Anterior cingulate cortex (tissue), 58 donors: ENCODE data around the gene RHBDD1.

ENCODE experiments used
- DNase-seq, 58 donors: peaks; one replicate each; lab custom pipeline; 2025; lab: John Stamatoyannopoulos, UW

RHBDD1 gene

GRCh38 chr2:226973816-226974215 lies 138.0 kb downstream of the RHBDD1 start:
- DNase-seq, result no peak

- DNase-seq, result no peak
Observed at GRCh38 chr2:226977775-226978190, 141.9 kb downstream of the RHBDD1 start.

- DNase-seq, result no peak
Observed at GRCh38 chr2:226978300-226978699, 142.4 kb downstream of the RHBDD1 start.

- DNase-seq, result peak in 26 of 58 donors; percentile 4 to 55 (median 30)
Observed at GRCh38 chr2:226979004-226979403, 143.2 kb downstream of the RHBDD1 start.

- no peak for DNase-seq
Observed at GRCh38 chr2:226981791-226982326, 146.0 kb downstream of the RHBDD1 start.

- peak in 8 of 58 donors; percentile 7 to 33 (median 14) for DNase-seq
Observed at GRCh38 chr2:226983895-226984749, 148.3 kb downstream of the RHBDD1 start.

- peak in 39 of 58 donors; percentile 15 to 85 (median 43) for DNase-seq
Observed at GRCh38 chr2:226984750-226985582, 149.1 kb downstream of the RHBDD1 start.

- peak in 1 of 58 donors; percentile 14 for DNase-seq
Observed at GRCh38 chr2:226985583-226985946, 149.7 kb downstream of the RHBDD1 start.

- no peak for DNase-seq
Observed at GRCh38 chr2:226991663-226992062, 155.8 kb downstream of the RHBDD1 start.

GRCh38 chr2:226993171-226993570 lies 157.3 kb downstream of the RHBDD1 start:
- DNase-seq, result no peak

- DNase-seq, result peak in 1 of 58 donors; percentile 16
Observed at GRCh38 chr2:226994775-226995174, 158.9 kb downstream of the RHBDD1 start.

GRCh38 chr2:226995625-226996041 lies 159.8 kb downstream of the RHBDD1 start:
- peak in 9 of 58 donors; percentile 3 to 26 (median 11) for DNase-seq

GRCh38 chr2:226999661-227000060 lies 163.8 kb downstream of the RHBDD1 start:
- peak in 1 of 58 donors; percentile 13 for DNase-seq

GRCh38 chr2:227000123-227000522 lies 164.3 kb downstream of the RHBDD1 start:
- DNase-seq, result no peak

GRCh38 chr2:227004482-227004881 lies 168.6 kb downstream of the RHBDD1 start:
- DNase-seq, result no peak

- DNase-seq, result peak in 1 of 58 donors; percentile 5
Observed at GRCh38 chr2:227006189-227006897, 170.5 kb downstream of the RHBDD1 start.

GRCh38 chr2:227007148-227007547 lies 171.3 kb downstream of the RHBDD1 start:
- peak in 4 of 58 donors; percentile 6 to 19 (median 12) for DNase-seq

GRCh38 chr2:227007940-227008339 lies 172.1 kb downstream of the RHBDD1 start:
- no peak for DNase-seq

- DNase-seq, result no peak
Observed at GRCh38 chr2:227010433-227010832, 174.6 kb downstream of the RHBDD1 start.

GRCh38 chr2:227013330-227013729 lies 177.5 kb downstream of the RHBDD1 start:
- no peak for DNase-seq
